Mesenchymal stem cell (in vitro differentiated cells and primary cell): ENCODE measurements around the gene RACGAP1.
"Not testable (repeated sequence)": the region's sequence is repeated elsewhere in the genome, so short reads cannot be mapped to it uniquely, and the experiment has no call there.

Experiments
- DNase-seq: peaks from one replicate; pipeline ENCODE4 v3.0.0-alpha.2; 2013
- H2AFZ ChIP-seq: one replicate; pipeline ENCODE4 v1.6.1; 2013; ENCODE audit warnings: low read depth, mild to moderate bottlenecking, control low read depth, inconsistent platforms, low read length, moderate library complexity
- H2AK5ac ChIP-seq: 2 replicates; pipeline ENCODE4 v1.6.1; 2013; ENCODE audit warnings: low read length, moderate library complexity, mild to moderate bottlenecking, inconsistent platforms; ENCODE audit not compliant: severe bottlenecking
- H2BK120ac ChIP-seq: one replicate; pipeline ENCODE4 v1.6.1; 2013; ENCODE audit warnings: low read depth, mild to moderate bottlenecking, inconsistent platforms, low read length, moderate library complexity
- H2BK12ac ChIP-seq, 2 experiments: one replicate each; pipeline ENCODE4 v1.6.1; 2013; ENCODE audit warnings: inconsistent platforms in 2 of 2, low read length in 2 of 2, mild to moderate bottlenecking in 2 of 2, moderate library complexity in 2 of 2, control low read depth in 1 of 2
- H2BK15ac ChIP-seq: one replicate; pipeline ENCODE4 v1.6.1; 2013; ENCODE audit warnings: mild to moderate bottlenecking, low read depth, inconsistent platforms; ENCODE audit not compliant: poor library complexity, severe bottlenecking
- H2BK5ac ChIP-seq: 2 replicates; pipeline ENCODE4 v1.6.1; 2013; ENCODE audit warnings: low read depth, mild to moderate bottlenecking, low read length, control low read depth, inconsistent platforms; ENCODE audit not compliant: poor library complexity, severe bottlenecking
- H3K14ac ChIP-seq, 2 experiments: one replicate each; pipeline ENCODE4 v1.6.1; 2013; ENCODE audit warnings: inconsistent platforms in 2 of 2, low read length in 2 of 2, control low read depth in 1 of 2, mild to moderate bottlenecking in 1 of 2, moderate library complexity in 1 of 2
- H3K18ac ChIP-seq, 2 experiments: one replicate each; pipeline ENCODE4 v1.6.1; 2013; ENCODE audit warnings: inconsistent platforms in 2 of 2, low read length in 2 of 2, control low read depth in 1 of 2, low read depth in 1 of 2, mild to moderate bottlenecking in 1 of 2
- H3K23ac ChIP-seq, 2 experiments: one replicate each; pipeline ENCODE4 v1.6.1; 2013; ENCODE audit warnings: inconsistent platforms in 2 of 2, low read length in 2 of 2, mild to moderate bottlenecking in 2 of 2, moderate library complexity in 2 of 2, control low read depth in 1 of 2
- H3K27ac ChIP-seq: 2 replicates; pipeline ENCODE4 v1.5.1; 2013; ENCODE audit warnings: mild to moderate bottlenecking, moderate library complexity, low read length, control low read depth, inconsistent platforms; ENCODE audit not compliant: poor library complexity, severe bottlenecking
- H3K27me3 ChIP-seq, 2 experiments: 2 replicates each; pipeline versions ENCODE4 v1.6.1 to v1.7.0; 2013; ENCODE audit warnings: low read length in 2 of 2, mild to moderate bottlenecking in 2 of 2, moderate library complexity in 2 of 2, control low read depth in 1 of 2, inconsistent platforms in 1 of 2; ENCODE audit not compliant: control insufficient read depth in 1 of 2, insufficient read depth in 1 of 2
- H3K36me3 ChIP-seq, 2 experiments: 2 replicates each; pipeline versions ENCODE4 v1.6.1 to v1.7.0; 2013; ENCODE audit warnings: low read length in 2 of 2, control low read depth in 1 of 2, inconsistent platforms in 1 of 2, low read depth in 1 of 2, mild to moderate bottlenecking in 1 of 2; ENCODE audit not compliant: insufficient read depth in 2 of 2, control insufficient read depth in 1 of 2
- H3K4ac ChIP-seq, 2 experiments: one replicate each; pipeline ENCODE4 v1.6.1; 2013; ENCODE audit warnings: inconsistent platforms in 2 of 2, low read length in 2 of 2, mild to moderate bottlenecking in 2 of 2, moderate library complexity in 2 of 2, control low read depth in 1 of 2, low read depth in 1 of 2
- H3K4me1 ChIP-seq: 2 replicates; pipeline ENCODE4 v1.6.1; 2013; ENCODE audit warnings: low read depth, low read length, control low read depth; ENCODE audit not compliant: control insufficient read depth, insufficient read depth
- H3K4me2 ChIP-seq: 2 replicates; pipeline ENCODE4 v1.6.1; 2013; ENCODE audit warnings: low read length, mild to moderate bottlenecking, inconsistent platforms; ENCODE audit not compliant: poor library complexity, severe bottlenecking
- H3K4me3 ChIP-seq, 2 experiments: 2 replicates each; pipeline versions ENCODE4 v1.5.1 to v1.7.0; 2013; ENCODE audit warnings: low read length in 2 of 2, mild to moderate bottlenecking in 2 of 2, control low read depth in 1 of 2, low read depth in 1 of 2; ENCODE audit not compliant: insufficient read depth in 1 of 2
- H3K79me1 ChIP-seq: replicated peaks from 2 replicates; pipeline ENCODE4 v1.6.1; 2013; ENCODE audit warnings: mild to moderate bottlenecking, control low read depth, low read length, inconsistent platforms; ENCODE audit not compliant: poor library complexity, severe bottlenecking
- H3K9ac ChIP-seq: 2 replicates; pipeline ENCODE4 v1.7.0; 2013; ENCODE audit warnings: mild to moderate bottlenecking, low read length, moderate library complexity
- H3K9me3 ChIP-seq: 2 replicates; pipeline ENCODE4 v1.7.0; 2013; ENCODE audit warnings: mild to moderate bottlenecking, low read length; ENCODE audit not compliant: control insufficient read depth
- H4K8ac ChIP-seq: one replicate; pipeline ENCODE4 v1.6.1; 2013; ENCODE audit warnings: inconsistent platforms, mild to moderate bottlenecking, low read length, moderate library complexity
- H4K91ac ChIP-seq: one replicate; pipeline ENCODE4 v1.6.1; 2013; ENCODE audit warnings: mild to moderate bottlenecking, low read length, inconsistent platforms
- WGBS: methylation state at CpG from one replicate; pipeline ENCODE4 v1.1.7; 2013; ENCODE audit warnings: mixed read lengths; 5-methylcytosine and 5-hydroxymethylcytosine counted together

RACGAP1 gene

DNA sequence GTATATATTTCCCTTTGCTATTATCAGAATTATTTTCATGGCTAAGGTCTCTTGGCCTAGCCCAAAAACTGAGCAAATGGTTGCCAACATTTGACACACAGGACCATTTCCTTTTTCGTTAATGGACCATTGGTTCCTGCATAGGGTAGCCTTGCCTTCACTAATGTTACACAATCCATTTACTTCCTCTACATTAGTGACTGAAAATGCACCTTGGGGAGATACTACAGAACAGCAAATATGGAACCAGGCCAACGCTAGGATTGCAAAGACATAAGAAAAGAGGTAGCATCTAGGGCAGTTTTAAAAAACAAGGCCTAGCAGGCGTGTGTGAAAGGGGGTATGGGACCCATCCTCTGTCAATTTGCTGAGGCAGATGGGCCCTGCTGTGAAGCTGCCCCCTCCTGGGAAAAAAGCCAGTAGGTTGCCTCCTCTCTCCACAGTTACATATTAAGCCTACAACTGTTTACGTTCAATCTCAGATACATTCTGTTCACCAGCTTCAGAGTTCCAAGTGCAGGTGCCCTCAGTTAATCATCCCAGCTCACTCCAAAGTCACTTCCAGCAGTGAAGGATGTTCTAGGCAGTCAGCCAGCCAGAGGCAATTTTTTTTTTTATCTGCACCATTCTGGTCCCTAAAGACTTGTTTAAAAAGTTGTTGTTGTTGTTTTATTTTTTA lies 37.5 kb downstream of the RACGAP1 start:
- Histone ChIP-seq H4K8ac (no peak overlapping the region), H3K4me2 (no peak overlapping the region), H3K27me3 (no peaks in the 10 kb centered on the region), H3K27ac (peak overlapping the region; percentile 53), H3K79me1 (peaks cover 5% of the 10 kb centered on the region), H2BK15ac (no peak overlapping the region), H4K91ac (no peak overlapping the region), H3K4me3 (no peak overlapping the region), H3K9ac (no peak overlapping the region), H3K14ac (no peak overlapping the region), H3K36me3 (peaks cover 3 to 21% of the 10 kb centered on the region in 2 experiments), H3K4me1 (peaks cover 15% of the 10 kb centered on the region), H3K9me3 (no peaks in the 10 kb centered on the region), H2AK5ac (no peak overlapping the region), H2AFZ (no peak overlapping the region), H3K18ac (no peak overlapping the region), H2BK5ac (no peak overlapping the region), H3K4ac (no peak overlapping the region), H3K23ac (no peak overlapping the region), H2BK12ac (no peak overlapping the region), H2BK120ac (no peak overlapping the region)
- WGBS = 89% methylated on average over 4 of the region's 4 CpGs
- DNase-seq = no peak

DNA sequence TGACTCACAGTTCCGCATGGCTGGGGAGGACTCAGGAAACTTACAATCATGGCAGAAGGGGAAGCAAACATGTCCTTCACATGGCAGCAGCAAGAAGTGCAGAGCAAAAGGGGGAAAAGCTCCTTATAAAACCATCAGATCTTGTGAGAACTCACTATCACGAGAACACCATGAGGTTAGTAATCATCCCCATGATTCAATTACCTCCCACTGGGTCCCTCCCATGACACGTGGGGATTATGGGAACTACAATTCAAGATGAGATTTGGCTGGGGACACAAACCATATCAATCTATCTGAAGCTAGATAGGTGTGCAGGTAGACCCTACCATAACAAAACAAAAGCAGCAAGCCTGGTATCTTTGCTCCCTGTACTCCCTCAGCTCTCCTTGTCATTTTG lies 38.8 kb downstream of the RACGAP1 start:
- not testable (repeated sequence) for H3K27me3 ChIP-seq, H3K18ac ChIP-seq, H2BK12ac ChIP-seq, H3K14ac ChIP-seq, H2BK120ac ChIP-seq, H2BK5ac ChIP-seq, H3K36me3 ChIP-seq, H4K8ac ChIP-seq, H3K4me3 ChIP-seq, H2BK15ac ChIP-seq, H4K91ac ChIP-seq, DNase-seq, H3K4ac ChIP-seq, H3K4me2 ChIP-seq, H2AFZ ChIP-seq, H3K79me1 ChIP-seq, H2AK5ac ChIP-seq, H3K23ac ChIP-seq, H3K9ac ChIP-seq, H3K9me3 ChIP-seq
- peak overlapping the region; percentile 6 for H3K27ac ChIP-seq
- 64% methylated on average over 3 of the region's 3 CpGs for WGBS
- peaks cover 20% of the 10 kb centered on the region for H3K4me1 ChIP-seq

DNA sequence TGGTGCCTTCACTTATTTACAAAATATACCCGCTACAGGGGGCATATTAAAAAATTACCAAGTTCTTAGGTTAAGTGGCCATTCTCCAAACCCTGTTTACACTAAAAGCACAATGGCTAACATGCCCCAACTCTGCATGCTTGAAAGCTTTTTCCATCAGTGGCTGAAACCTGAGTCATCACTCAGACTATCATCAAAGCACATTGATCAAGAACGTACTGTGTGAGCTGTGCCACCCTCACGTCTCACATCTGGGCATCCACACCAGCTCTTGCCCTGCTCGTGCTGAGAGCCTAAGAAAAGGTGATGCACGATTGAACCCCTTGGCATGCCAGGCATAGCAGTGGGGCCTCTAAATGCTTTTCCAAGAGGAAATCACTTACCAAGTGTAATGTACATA lies 39.3 kb downstream of the RACGAP1 start:
- Histone ChIP-seq H3K79me1 (no peaks in the 10 kb centered on the region), H2AK5ac (no peak overlapping the region), H2AFZ (no peak overlapping the region), H4K91ac (no peak overlapping the region), H3K9me3 (no peaks in the 10 kb centered on the region), H4K8ac (no peak overlapping the region), H3K36me3 (peaks cover 0 to 9% of the 10 kb centered on the region in 2 experiments), H2BK12ac (no peak overlapping the region), H3K4me3 (no peak overlapping the region), H3K18ac (no peak overlapping the region), H3K4me1 (peaks cover 23% of the 10 kb centered on the region), H3K4ac (no peak overlapping the region), H3K14ac (no peak overlapping the region), H2BK5ac (no peak overlapping the region), H3K4me2 (no peak overlapping the region), H2BK120ac (no peak overlapping the region), H3K23ac (no peak overlapping the region), H3K9ac (no peak overlapping the region), H3K27me3 (no peaks in the 10 kb centered on the region), H3K27ac (peak overlapping the region; percentile 41), H2BK15ac (no peak overlapping the region)
- peak; percentile 29 for DNase-seq
- 71% methylated on average over 4 of the region's 5 CpGs for WGBS

DNA sequence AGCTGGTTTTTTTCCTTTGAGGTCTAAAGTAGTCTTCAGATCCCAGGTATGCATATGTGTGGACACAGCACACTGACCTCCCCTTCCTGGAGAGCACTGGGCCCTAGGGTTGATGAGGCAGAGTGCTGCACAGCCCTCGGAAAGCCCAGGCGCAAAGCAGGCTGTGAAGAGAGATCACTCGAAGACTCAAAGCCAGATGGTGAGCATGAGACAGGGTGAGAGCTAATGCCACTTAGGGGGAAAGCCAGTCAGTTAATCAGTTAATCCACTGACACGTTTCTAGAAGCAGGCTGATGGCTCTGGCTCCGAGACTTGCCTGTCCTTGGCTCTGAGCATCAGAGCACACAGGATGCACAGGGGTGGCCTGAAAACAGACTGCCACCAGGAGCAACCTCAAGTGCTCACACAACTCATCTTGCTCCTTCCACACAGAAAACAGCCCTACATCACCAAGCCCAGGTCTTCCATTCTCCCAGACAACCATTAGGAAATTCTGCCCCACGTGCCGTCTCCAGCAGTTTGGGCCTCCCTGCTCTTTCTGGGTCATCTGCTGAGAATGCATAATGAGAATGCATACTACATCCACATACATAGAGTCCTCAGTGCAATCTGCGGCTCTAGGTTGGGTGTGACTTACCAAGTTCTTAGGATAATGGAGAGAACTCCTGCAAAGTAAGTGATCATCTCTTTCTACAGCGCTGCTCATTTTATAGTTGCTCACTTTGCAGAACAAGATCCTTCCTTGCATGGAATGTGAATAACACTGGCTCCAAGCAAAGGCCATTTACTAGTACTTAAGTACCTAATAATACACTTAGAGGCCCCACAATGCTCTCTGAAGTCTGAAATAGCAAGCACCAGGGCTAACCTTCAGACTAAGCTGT lies 40.6 kb downstream of the RACGAP1 start:
- Histone ChIP-seq H3K27me3 (no peaks in the 10 kb centered on the region), H2BK12ac (peak overlapping the region in 1 of 2 experiments; percentile 75), H3K14ac (no peak overlapping the region), H2AK5ac (peak overlapping the region; percentile 60), H2BK120ac (no peak overlapping the region), H4K8ac (no peak overlapping the region), H3K4me1 (peaks cover 27% of the 10 kb centered on the region), H4K91ac (no peak overlapping the region), H3K9ac (peak overlapping the region; percentile 64), H3K27ac (peak overlapping the region; percentile 93), H3K79me1 (no peaks in the 10 kb centered on the region), H3K18ac (peak overlapping the region in 1 of 2 experiments; percentile 51), H3K4me3 (no peak overlapping the region), H2BK5ac (no peak overlapping the region), H3K4me2 (no peak overlapping the region), H2BK15ac (peak overlapping the region; percentile 17), H2AFZ (no peak overlapping the region), H3K36me3 (peaks cover 0 to 6% of the 10 kb centered on the region in 2 experiments), H3K23ac (no peak overlapping the region), H3K9me3 (no peaks in the 10 kb centered on the region), H3K4ac (no peak overlapping the region)
- WGBS = 73% methylated on average over 9 of the region's 9 CpGs
- DNase-seq = peak; percentile 38
